AG20443 (cell line): ENCODE data around the gene SEMA4G.
A peak's percentile ranks its signal among the peaks of the same experiment; 100 is the strongest.

Experiments used
- DNase-seq: peaks from one replicate; pipeline ENCODE4 v3.0.0; 2012; ENCODE audit warnings: low spot score, mixed read lengths

SEMA4G gene

GRCh38 chr10:100988166-100988565 lies 18.9 kb downstream of the SEMA4G start:
- DNase-seq: no peak

- DNase-seq: no peak
These were observed 19.8 kb downstream of the SEMA4G start for GRCh38 chr10:100989088-100989487.

GRCh38 chr10:100993986-100994708 lies 24.8 kb downstream of the SEMA4G start:
- peak; percentile 61 for DNase-seq

- DNase-seq: no peak
These were observed 25.9 kb downstream of the SEMA4G start for GRCh38 chr10:100995181-100995580.

GRCh38 chr10:100996678-100997359 lies 27.5 kb downstream of the SEMA4G start:
- DNase-seq: peak; percentile 39

GRCh38 chr10:100997360-100998182 lies 28.3 kb downstream of the SEMA4G start:
- peak; percentile 92 for DNase-seq

- DNase-seq: peak; percentile 86
These were observed 29.1 kb downstream of the SEMA4G start for GRCh38 chr10:100998183-100998990.

GRCh38 chr10:100998991-100999741 lies 29.9 kb downstream of the SEMA4G start:
- peak; percentile 92 for DNase-seq

- no peak for DNase-seq
These were observed 30.4 kb downstream of the SEMA4G start, which contains the start of gene LZTS2 for GRCh38 chr10:100999742-101000126. Gene LZTS2, plus strand, starts transcription at chr10:100999808. Its CDS starts 2,731 bp downstream, at chr10:101002539.

- peak; percentile 45 for DNase-seq
These were observed 31.0 kb downstream of the SEMA4G start for GRCh38 chr10:101000127-101000914.

GRCh38 chr10:101000915-101001658 lies 31.8 kb downstream of the SEMA4G start:
- peak; percentile 91 for DNase-seq

GRCh38 chr10:101001659-101002035 lies 32.3 kb downstream of the SEMA4G start:
- DNase-seq: no peak

GRCh38 chr10:101002456-101002855 lies 33.2 kb downstream of the SEMA4G start:
- no peak for DNase-seq

- DNase-seq: no peak
These were observed 34.4 kb downstream of the SEMA4G start for GRCh38 chr10:101003639-101004206.

- DNase-seq: no peak
These were observed 36.1 kb downstream of the SEMA4G start for GRCh38 chr10:101005361-101005760.

GRCh38 chr10:101005869-101006567 lies 36.7 kb downstream of the SEMA4G start:
- no peak for DNase-seq

GRCh38 chr10:101006593-101007098 lies 37.3 kb downstream of the SEMA4G start:
- DNase-seq: no peak

- no peak for DNase-seq
These were observed 37.9 kb downstream of the SEMA4G start for GRCh38 chr10:101007099-101007711.
